Activated CD8-positive, alpha-beta T cell treated with anti-CD3 and anti-CD28 coated beads, Interleukin-2, amount 10 ng/mL, durations not matched to agents 7 days and 5 days (primary cell): ENCODE measurements around the gene STRN3. TPM values are rescaled to one million over a fixed set of nuclear protein-coding genes. Genes with fewer than 3 reads are reported as not detected.
"Not testable (repeated sequence)": the region's sequence is repeated elsewhere in the genome, so short reads cannot be mapped to it uniquely, and the experiment has no call there.

Experiments used
- ATAC-seq: fragments of 150-1000 bp; cut with Tn5 transposase; one replicate; pipeline ENCODE4 v1.10.0; 2021; ENCODE audit warnings: moderate library complexity
- CTCF ChIA-PET: fragments of 350-600 bp; sonication (Branson Sonifier 250); formaldehyde crosslinking; loops from one replicate; lab custom pipeline; 2021; ENCODE audit warnings: antibody characterized with exemption; lab: Charles Lee
- POLR2A ChIA-PET: fragments of 350-600 bp; sonication (Branson Sonifier 250); formaldehyde crosslinking; loops from one replicate; lab custom pipeline; 2021; ENCODE audit warnings: antibody characterized with exemption; lab: Charles Lee
- DNase-seq: peaks from one replicate; pipeline ENCODE4 v3.0.0-alpha.2; 2020
- H3K27ac Mint-ChIP-seq: one replicate; pipeline ENCODE4 v1.8.0; 2021; ENCODE audit warnings: mild to moderate bottlenecking, mixed read lengths
- H3K27me3 Mint-ChIP-seq: one replicate; pipeline ENCODE4 v1.8.0; 2021; ENCODE audit warnings: low read depth, mixed read lengths
- H3K36me3 Mint-ChIP-seq: one replicate; pipeline ENCODE4 v1.8.0; 2021; ENCODE audit warnings: low read depth, mixed read lengths
- H3K4me1 Mint-ChIP-seq: one replicate; pipeline ENCODE4 v1.8.0; 2021; ENCODE audit warnings: low read depth, mixed read lengths
- H3K4me3 Mint-ChIP-seq: one replicate; pipeline ENCODE4 v1.8.0; 2021; ENCODE audit warnings: mild to moderate bottlenecking, mixed read lengths
- H3K9me3 Mint-ChIP-seq: one replicate; pipeline ENCODE4 v1.8.0; 2022; ENCODE audit warnings: mixed read lengths; ENCODE audit not compliant: insufficient read depth
- total RNA-seq, 2 experiments: library from RNA; stranded (reverse); gene quantifications; one replicate each; pipeline ENCODE4 v1.2.3, GENCODE V29; 2021

STRN3 gene
- total RNA-seq, 2 experiments from 2014 or later, result 19.0 to 23.0 TPM

DNA sequence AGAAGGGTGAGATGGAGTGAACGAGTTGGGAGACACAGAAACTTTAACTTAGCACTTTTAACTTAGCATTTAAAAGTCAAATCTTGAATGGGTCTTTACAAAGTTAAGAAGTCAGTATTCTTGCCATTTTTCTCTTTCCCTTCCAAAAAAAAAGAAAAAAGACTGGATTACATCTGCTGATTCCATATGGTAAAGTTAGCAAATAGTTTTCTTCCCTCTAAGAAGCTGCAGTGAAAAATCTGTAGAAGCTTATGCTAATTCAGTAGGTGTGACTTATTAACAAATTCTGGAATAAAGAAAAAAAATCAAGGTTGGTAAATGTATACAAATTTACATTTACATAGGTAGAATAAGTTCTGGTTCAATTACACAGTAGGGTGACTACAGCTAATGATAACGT lies 100.9 kb downstream of the STRN3 start:
- H3K9me3 Mint-ChIP-seq, result no peaks in the 10 kb centered on the region
- no peak overlapping the region for H3K27ac Mint-ChIP-seq
- CTCF ChIA-PET, result no interaction called here
- POLR2A ChIA-PET, result no interaction called here
- DNase-seq (no peak), ATAC-seq (no peak)
- peaks cover 17% of the 10 kb centered on the region for H3K36me3 Mint-ChIP-seq
- H3K4me1 Mint-ChIP-seq, result peaks cover 24% of the 10 kb centered on the region
- no peaks in the 10 kb centered on the region for H3K27me3 Mint-ChIP-seq
- no peak overlapping the region for H3K4me3 Mint-ChIP-seq

DNA sequence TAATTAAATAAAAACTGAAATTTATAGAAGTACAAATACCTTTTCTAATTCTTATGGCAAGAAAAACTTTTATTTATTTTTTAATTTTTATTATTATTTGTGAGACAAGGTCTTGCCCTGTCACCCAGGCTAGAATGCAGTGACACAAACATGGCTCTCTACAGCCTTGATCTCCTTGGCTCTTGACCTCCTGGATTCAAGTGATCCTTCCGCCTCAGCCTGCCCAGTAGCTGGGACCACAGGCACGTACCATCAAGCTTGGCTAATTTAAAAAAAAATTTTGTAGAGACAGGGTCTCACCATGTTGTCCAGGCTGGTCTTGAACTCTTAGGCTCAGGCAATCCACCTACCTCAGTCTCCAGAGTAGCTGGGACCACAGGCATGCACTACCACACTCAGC lies 104.4 kb downstream of the STRN3 start:
- Mint-ChIP-seq H3K27ac (no peak overlapping the region), H3K4me1 (peaks cover 11% of the 10 kb centered on the region), H3K4me3 (no peak overlapping the region), H3K36me3 (peaks cover 25% of the 10 kb centered on the region), H3K27me3 (no peaks in the 10 kb centered on the region), H3K9me3 (no peaks in the 10 kb centered on the region)
- CTCF ChIA-PET, result no interaction called here
- DNase-seq (no peak), ATAC-seq (no peak)
- POLR2A ChIA-PET, result no interaction called here

DNA sequence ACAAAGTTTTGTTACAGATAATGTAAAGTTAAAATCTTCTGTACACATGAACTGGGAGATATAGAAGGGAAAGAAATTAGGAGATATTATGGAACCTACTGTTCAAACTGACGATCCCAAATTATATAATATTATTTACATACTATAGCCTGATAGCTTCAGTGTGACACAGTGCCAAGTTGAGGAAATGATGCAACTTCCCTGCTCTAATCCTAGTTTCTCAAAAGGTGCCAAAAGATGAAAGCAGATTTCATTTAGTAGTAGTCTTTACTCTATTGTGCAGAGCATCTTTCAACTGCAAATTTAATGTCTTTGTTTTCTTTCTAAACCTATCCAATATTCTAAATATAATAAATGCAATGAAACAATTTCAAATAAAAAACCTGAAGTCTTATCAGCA lies 104.9 kb downstream of the STRN3 start:
- CTCF ChIA-PET, result no interaction called here
- no peak for DNase-seq
- H3K4me3 Mint-ChIP-seq, result no peak overlapping the region
- H3K4me1 Mint-ChIP-seq, result peaks cover 11% of the 10 kb centered on the region
- H3K9me3 Mint-ChIP-seq, result no peaks in the 10 kb centered on the region
- H3K27me3 Mint-ChIP-seq, result no peaks in the 10 kb centered on the region
- ATAC-seq, result no peak
- peaks cover 26% of the 10 kb centered on the region for H3K36me3 Mint-ChIP-seq
- POLR2A ChIA-PET, result no interaction called here
- no peak overlapping the region for H3K27ac Mint-ChIP-seq

DNA sequence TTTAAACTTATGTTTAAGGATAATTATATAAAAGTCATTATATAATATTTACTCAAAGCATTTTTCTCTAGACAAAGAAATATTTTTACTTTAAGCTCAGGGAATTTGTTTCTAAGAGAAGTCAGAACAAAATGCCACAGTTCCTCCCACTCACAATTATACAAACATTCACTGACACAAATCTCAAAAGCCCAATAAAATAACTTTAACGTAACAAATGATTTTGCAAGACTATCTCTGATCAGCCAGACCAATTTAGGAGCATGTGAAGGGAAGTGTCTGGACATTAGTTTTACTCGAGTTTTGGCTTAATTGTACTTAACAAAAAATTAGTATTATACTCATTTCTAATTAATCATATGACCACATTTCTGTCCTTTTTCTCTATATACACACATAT lies 110.6 kb downstream of the STRN3 start:
- ATAC-seq (no peak), DNase-seq (no peak)
- Mint-ChIP-seq H3K27me3 (no peaks in the 10 kb centered on the region), H3K27ac (no peak overlapping the region), H3K9me3 (no peaks in the 10 kb centered on the region), H3K36me3 (peaks cover 14% of the 10 kb centered on the region), H3K4me1 (peaks cover under 1% of the 10 kb centered on the region), H3K4me3 (no peak overlapping the region)
- ChIA-PET POLR2A (no interaction called here), CTCF (interaction anchor here (0.8 to 1.9 kb wide), 2 partner anchors 10 to 259 kb away, joined by 3 to 9 read pairs; no protein-coding TSS in a partner anchor)

- peaks cover 14% of the 10 kb centered on the region for H3K36me3 Mint-ChIP-seq
- H3K4me1 Mint-ChIP-seq, result no peaks in the 10 kb centered on the region
- DNase-seq, result no peak
- no peak for ATAC-seq
- H3K27me3 Mint-ChIP-seq, result no peaks in the 10 kb centered on the region
- POLR2A ChIA-PET, result no interaction called here
- H3K4me3 Mint-ChIP-seq, result no peak overlapping the region
- CTCF ChIA-PET, result interaction anchor here (1.9 kb wide), 1 partner anchor 10 kb away, joined by 9 read pairs; no protein-coding TSS in a partner anchor
- H3K27ac Mint-ChIP-seq, result no peak overlapping the region
- no peaks in the 10 kb centered on the region for H3K9me3 Mint-ChIP-seq
These were observed 111.4 kb downstream of the STRN3 start for GRCh38 chr14:30914812-30915211.

- no peak for ATAC-seq
- no peak overlapping the region for H3K27ac Mint-ChIP-seq
- H3K4me1 Mint-ChIP-seq, result no peaks in the 10 kb centered on the region
- CTCF ChIA-PET, result no interaction called here
- no peak for DNase-seq
- no peaks in the 10 kb centered on the region for H3K27me3 Mint-ChIP-seq
- H3K4me3 Mint-ChIP-seq, result no peak overlapping the region
- H3K36me3 Mint-ChIP-seq, result peaks cover 19% of the 10 kb centered on the region
- POLR2A ChIA-PET, result no interaction called here
- no peaks in the 10 kb centered on the region for H3K9me3 Mint-ChIP-seq
These were observed 117.4 kb downstream of the STRN3 start for GRCh38 chr14:30908826-30909225.

DNA sequence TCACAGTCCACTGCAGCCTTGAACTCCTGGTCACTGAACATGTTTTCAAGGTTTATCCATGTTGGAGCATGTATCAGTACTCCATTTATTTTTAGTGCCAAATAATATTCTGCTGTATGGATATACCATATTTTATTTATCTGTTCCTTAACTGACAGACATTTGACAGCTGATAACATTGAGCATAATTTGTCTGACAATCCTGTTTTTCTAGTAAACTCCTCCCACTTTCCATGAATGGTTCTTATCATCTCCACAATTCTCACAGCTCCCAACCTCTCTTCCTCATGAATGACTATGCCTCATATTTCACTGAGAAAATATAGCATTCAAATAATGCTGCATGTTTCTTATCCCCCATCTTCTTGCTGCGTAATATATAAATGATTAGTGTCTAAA lies 118.5 kb downstream of the STRN3 start:
- H3K27ac Mint-ChIP-seq, result no peak overlapping the region
- ChIA-PET CTCF (no interaction called here), POLR2A (no interaction called here)
- H3K4me3 Mint-ChIP-seq, result no peak overlapping the region
- H3K4me1 Mint-ChIP-seq, result no peaks in the 10 kb centered on the region
- no peak for DNase-seq
- ATAC-seq, result no peak
- H3K36me3 Mint-ChIP-seq, result peaks cover 19% of the 10 kb centered on the region
- no peaks in the 10 kb centered on the region for H3K9me3 Mint-ChIP-seq
- no peaks in the 10 kb centered on the region for H3K27me3 Mint-ChIP-seq

- Mint-ChIP-seq H3K9me3 (no peaks in the 10 kb centered on the region), H3K27me3 (no peaks in the 10 kb centered on the region), H3K4me1 (no peaks in the 10 kb centered on the region), H3K36me3 (peaks cover 24% of the 10 kb centered on the region), H3K27ac (no peak overlapping the region), H3K4me3 (no peak overlapping the region)
- ATAC-seq, result no peak
- no peak for DNase-seq
- ChIA-PET POLR2A (no interaction called here), CTCF (no interaction called here)
These were observed 119.2 kb downstream of the STRN3 start for GRCh38 chr14:30906752-30907658.

DNA sequence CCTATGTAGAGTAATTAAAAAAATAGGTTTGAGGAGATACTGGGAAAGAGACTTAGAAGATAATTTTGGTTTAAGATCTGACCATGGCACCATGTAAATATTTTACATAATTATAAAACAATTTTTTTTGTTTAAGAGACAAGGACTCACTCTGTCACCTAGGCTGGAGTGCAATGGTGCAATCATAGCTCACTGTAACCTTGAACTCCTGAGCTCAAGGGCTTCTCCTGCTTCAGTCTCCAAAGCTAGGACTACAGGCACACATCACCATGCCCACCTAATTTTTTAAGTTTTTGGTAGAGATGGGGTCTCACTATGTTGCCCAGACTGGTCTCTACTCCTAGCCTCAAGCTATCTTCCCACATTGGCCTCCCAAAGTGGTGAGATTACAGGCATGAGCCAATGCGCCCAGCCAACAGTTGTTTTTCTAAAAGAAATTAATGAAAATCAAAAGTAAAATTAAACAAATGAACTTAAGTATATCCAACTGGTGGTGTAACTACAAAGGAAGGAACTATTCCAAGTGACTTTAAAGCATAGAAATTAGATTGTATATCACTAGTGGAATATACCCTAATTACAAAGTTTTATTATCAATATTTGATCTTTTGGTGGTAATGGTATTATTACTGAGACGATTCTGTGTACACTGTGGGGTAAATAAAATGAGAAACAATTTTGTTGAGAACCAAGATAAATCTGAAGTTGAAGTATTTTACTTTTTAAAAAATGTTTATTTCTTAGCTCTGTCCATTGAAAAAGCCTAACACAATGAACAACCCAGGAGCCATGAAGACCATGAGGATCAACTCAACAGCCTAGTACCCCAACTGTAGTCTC lies 122.7 kb downstream of the STRN3 start:
- Mint-ChIP-seq H3K36me3 (peaks cover 33% of the 10 kb centered on the region), H3K9me3 (no peaks in the 10 kb centered on the region), H3K4me3 (no peak overlapping the region), H3K27ac (no peak overlapping the region), H3K4me1 (peaks cover 3% of the 10 kb centered on the region), H3K27me3 (no peaks in the 10 kb centered on the region)
- DNase-seq, result no peak
- ChIA-PET CTCF (interaction anchor here (1.5 kb wide), 1 partner anchor 247 kb away, joined by 3 read pairs; no protein-coding TSS in a partner anchor), POLR2A (no interaction called here)
- ATAC-seq, result no peak

DNA sequence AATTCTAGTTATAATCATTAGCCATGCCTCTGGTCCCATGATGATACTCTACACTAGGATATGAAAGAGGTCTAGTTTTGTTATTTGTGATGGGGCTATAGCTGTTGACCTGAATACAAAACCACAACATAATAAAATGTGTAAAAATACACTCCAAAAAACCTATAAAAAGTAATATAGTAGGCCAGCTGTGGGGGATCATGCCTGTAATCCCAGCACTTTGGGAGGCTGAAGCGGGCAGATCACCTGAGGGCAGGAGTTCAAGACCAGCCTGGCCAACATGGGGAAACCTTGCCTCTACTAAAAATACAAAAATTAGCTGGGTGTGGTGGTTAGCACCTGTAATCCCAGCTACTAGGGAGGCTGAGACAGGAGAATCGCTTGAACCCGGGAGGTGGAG lies 129.1 kb downstream of the STRN3 start:
- H3K4me3 Mint-ChIP-seq, H3K27me3 Mint-ChIP-seq, H3K4me1 Mint-ChIP-seq, ATAC-seq, H3K9me3 Mint-ChIP-seq, POLR2A ChIA-PET, H3K27ac Mint-ChIP-seq, DNase-seq, CTCF ChIA-PET: not testable (repeated sequence)
- H3K36me3 Mint-ChIP-seq, result peaks cover 30% of the 10 kb centered on the region

- H3K4me1 Mint-ChIP-seq, result peaks cover 3% of the 10 kb centered on the region
- no peak overlapping the region for H3K4me3 Mint-ChIP-seq
- no peaks in the 10 kb centered on the region for H3K27me3 Mint-ChIP-seq
- H3K27ac Mint-ChIP-seq, result no peak overlapping the region
- ATAC-seq (no peak), DNase-seq (no peak)
- H3K9me3 Mint-ChIP-seq, result no peaks in the 10 kb centered on the region
- ChIA-PET POLR2A (no interaction called here), CTCF (no interaction called here)
- H3K36me3 Mint-ChIP-seq, result peaks cover 27% of the 10 kb centered on the region
These were observed 129.7 kb downstream of the STRN3 start for GRCh38 chr14:30896435-30896834.
